HG03439 (cell line): Measurements from ENCODE around the gene ERAP2.

Experiments used
- ATAC-seq: cut with Tn5 transposase; IDR thresholded peaks from one replicate; pipeline ENCODE4 v1.9.1; 2021; ENCODE audit warnings: mild to moderate bottlenecking, moderate library complexity; ENCODE audit not compliant: unreplicated experiment

The ERAP2 gene

DNA sequence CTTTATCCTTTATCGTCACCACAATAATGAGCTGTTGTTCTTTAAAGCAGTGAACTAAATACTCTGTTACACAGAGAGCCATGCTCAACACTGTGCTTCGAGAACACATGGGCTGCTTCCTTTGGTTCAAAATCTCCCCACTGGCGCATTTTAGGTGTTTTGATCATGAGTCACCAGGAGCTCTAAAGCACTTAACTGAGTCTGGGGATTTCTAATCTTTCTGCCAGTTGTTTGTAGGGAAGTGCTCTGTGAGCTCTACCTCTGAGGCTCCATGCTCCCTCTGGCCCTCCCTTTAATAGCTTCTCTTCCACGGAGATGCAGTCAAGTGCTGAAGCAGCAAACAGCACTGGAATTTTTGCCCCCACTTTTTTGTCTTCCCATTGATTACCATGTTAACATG lies 17.0 kb downstream of the ERAP2 start:
- no peak for ATAC-seq

DNA sequence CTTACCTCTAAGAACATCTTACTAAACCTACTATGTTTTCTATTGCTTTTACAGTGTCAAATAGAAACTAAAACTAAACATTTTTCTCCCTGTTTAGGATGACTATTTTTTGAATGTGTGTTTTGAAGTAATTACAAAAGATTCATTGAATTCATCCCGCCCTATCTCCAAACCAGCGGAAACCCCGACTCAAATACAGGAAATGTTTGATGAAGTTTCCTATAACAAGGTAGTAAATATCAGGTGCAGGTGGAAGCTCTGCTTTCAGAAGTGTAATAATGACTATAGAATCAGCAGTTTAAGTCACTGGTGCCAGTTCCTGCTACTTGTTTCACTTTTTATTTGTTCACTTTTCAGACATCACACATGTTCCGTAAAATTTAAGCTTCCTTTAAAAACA lies 20.0 kb downstream of the ERAP2 start:
- ATAC-seq = peak; percentile 57

DNA sequence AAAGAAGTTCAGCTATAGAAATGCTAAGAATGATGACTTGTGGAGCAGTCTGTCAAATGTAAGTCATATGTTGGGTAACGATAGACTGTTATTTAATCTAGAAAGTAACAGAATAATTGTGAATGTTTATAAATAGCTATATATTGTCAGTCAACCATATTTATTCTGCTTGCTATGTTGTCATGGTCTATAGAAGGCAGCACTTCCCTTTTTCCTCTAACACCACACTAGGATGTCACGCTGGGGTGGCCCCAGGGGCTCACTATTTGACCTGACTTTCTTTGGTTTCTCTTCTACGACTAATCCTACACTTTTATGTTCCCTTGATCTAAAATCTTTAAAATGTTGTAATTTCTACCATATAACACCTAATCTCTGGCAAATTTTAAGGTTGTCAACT lies 20.5 kb downstream of the ERAP2 start:
- peak; percentile 81 for ATAC-seq

DNA sequence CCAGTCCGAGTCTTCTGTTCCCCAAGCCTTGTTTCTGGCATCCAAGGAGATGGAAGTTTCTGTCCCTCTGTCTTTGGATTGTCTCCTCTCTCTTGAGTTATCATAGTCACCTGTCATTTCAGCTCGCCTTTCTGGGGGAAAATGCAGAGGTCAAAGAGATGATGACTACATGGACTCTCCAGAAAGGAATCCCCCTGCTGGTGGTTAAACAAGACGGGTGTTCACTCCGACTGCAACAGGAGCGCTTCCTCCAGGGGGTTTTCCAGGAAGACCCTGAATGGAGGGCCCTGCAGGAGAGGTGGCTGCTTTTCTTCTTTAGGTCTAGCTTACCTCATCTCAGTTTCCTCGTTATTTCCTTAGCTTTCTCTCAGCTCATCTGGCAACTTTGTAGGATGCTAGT lies 25.1 kb downstream of the ERAP2 start:
- no peak for ATAC-seq

DNA sequence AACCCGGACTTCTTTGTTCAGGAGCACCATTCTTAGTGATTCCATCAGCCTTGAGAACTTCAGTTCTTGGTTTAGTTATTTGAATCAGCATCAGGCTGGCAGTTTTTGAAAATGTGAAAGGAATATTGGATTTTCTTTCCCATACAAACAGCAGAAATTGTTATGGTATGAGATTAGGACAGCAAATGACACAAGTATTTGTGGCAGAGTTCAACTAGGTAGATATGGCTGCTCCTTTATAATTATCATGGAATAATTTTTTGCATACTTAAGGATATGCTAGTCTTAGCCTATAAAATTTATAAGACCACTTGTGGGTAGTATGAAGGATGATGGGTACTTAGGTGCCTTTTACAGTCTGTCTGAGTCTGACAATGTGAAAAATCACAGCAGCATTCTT lies 25.5 kb downstream of the ERAP2 start:
- ATAC-seq = no peak

DNA sequence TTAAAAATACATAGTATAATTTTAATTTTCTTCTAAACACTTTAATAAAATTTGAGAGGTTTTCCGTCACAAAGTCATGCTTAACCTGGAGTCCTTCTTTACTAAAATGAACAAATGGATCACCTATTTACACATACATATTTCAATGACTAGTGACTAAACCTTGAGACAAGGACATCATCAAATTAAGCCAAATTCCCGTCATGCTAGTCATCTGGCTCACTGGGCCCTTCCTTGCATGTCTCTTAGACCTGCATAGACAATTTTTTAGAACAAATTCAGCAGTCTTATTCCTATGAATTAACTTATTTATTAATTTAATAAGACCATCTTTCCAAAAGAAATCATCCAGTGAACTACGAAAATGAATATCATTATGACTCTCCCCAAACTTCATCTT lies 26.6 kb downstream of the ERAP2 start:
- ATAC-seq = no peak

DNA sequence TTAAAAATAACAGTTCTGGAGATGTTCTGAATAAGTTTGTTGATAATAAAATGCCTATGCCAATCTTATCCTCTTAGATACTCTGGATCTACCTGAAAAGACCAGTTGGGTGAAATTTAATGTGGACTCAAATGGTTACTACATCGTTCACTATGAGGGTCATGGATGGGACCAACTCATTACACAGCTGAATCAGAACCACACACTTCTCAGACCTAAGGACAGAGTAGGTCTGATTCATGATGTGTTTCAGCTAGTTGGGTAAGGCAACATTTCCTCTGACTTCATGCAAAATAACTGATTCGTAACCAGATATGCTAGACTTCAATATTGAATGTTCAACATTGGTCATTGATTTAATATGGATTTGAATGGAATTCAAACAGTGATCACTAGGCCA lies 27.0 kb downstream of the ERAP2 start:
- no peak for ATAC-seq

DNA sequence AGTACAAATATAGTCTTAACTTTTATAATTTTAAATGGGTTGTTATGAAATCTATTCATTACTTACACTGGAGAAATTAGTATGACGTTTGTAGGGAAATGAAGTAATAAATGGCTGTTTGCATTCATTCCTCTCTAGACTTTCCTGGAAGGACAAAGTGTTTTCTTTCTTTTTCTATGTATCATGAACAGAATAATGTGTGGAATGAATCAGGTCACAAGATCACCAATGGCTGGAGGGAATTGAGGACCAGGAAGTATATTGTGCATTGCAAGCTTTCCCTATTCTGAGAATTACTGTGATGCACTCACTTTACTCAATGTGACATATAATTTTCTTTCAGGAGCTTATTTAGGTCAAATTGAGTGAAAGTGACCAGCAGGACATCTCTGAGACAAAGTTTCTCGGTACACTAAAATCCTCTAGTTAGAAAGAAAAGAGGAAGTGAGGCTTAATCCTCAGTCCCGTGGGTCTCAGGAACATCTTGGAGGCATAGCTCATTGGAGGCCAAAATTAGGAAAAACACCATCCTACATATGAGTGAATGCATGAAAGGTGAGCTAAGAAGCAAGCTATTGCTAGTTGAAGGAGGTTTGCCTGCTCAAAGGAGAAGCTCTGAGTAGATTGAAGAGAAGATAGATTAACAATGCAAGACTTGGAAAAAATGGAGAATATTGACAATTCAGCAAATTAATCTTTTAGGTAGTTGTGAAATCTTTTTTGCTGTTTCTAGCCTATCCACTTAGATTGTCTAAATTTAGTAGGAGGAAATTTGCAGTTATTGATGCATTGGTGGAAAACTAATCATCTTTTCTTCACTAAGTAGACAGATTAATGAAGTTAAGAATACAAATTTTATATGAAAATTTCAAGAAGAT lies 28.0 kb downstream of the ERAP2 start:
- no peak for ATAC-seq

DNA sequence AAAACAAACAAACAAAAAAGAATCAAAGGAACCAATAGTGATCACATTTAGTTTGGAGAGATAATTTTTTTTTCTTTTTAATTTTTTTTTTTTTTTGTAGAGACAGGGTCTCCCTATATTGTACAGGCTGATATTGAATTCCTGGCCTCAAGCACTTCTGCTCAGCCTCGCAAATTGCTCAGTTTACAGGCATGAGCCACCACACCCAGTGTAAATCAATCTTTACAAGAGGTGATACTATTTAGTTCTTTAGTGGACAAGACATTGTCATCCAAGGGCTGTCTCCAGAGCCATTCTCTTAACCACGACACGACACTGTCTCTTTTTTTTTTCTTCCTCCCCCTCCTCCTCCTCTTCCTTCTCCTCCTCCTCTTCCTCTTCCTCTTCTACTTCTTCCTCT lies 29.6 kb downstream of the ERAP2 start:
- no peak for ATAC-seq

DNA sequence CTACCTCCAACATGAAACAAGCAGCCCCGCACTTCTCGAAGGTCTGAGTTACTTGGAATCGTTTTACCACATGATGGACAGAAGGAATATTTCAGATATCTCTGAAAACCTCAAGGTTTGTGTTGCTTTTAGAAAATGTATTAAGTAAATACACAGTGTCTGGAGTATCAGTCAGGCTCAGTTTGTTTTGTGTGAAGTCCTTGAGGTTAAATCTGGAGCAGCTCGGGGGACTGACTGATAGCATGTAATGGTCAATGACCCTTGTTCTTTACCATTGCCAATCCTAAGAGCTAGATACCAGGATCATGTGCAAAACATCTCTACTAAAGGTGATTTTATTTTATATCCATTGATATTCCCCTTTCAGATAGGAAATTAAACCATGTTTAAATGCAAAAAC lies 32.7 kb downstream of the ERAP2 start:
- no peak for ATAC-seq

DNA sequence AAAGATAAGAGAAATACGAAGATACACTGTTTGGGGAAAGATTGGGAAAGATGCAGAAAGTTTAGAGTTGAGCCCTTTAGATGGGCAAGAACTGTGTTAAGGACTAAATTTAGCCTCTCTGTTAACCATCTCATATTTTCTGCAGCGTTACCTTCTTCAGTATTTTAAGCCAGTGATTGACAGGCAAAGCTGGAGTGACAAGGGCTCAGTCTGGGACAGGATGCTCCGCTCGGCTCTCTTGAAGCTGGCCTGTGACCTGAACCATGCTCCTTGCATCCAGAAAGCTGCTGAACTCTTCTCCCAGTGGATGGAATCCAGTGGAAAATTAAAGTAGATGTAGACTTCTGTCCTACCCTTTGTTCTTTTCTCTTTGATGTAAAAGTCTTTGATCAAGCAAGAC lies 33.1 kb downstream of the ERAP2 start:
- ATAC-seq = no peak

DNA sequence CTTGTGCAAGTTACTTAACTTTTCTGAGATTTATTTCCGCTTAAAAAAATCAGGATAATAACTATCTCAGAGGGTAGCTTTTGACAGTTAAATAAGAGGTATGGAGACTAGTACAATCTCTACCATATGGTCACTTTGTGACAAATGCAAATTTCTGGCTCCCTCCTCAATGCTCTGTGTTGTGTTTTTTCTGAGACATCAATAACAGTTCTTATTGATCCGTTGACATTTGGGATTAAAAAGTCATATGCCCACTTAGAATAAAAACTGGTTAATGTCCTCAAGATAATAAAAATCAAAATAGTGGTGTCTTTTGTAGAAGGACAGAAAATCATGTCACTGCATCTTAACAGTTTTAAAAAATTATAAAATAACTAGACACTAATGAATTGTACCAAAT lies 34.8 kb downstream of the ERAP2 start:
- no peak for ATAC-seq

DNA sequence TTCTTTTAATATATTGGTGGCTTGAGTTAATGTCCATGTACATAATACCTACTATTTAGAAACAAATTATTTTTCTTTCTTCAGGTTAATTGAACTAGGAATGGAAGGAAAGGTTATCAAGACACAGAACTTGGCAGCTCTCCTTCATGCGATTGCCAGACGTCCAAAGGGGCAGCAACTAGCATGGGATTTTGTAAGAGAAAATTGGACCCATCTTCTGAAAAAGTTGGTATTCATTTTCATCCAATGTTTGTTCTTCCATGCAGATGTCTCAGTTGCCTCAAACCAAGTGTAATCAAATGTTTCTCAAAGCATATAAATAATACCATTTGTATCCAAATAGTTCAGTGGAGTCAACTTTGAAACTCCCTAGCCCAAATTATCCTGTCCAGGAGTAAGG lies 36.9 kb downstream of the ERAP2 start:
- no peak for ATAC-seq

DNA sequence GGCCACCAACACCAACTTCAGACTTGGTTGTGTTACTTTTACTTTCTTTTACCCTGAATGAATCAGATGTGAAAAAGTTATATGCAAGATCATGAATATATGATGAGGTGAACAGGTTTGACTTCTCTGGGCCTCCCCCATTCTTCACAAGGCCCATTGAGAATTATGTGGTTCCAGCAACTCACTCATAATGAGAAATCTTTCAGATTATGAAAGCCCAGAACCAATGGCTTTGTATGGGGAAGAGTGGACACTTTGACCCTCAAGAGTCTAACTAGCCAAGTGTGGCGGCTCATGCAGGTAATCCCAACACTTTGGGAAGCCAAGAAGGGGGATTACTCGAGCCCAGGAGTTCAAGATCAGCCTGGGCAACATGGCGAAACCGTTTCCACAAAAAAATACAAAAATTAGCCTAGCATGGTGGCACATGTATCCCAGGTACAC lies 43.5 kb downstream of the ERAP2 start:
- peak; percentile 71 for ATAC-seq

DNA sequence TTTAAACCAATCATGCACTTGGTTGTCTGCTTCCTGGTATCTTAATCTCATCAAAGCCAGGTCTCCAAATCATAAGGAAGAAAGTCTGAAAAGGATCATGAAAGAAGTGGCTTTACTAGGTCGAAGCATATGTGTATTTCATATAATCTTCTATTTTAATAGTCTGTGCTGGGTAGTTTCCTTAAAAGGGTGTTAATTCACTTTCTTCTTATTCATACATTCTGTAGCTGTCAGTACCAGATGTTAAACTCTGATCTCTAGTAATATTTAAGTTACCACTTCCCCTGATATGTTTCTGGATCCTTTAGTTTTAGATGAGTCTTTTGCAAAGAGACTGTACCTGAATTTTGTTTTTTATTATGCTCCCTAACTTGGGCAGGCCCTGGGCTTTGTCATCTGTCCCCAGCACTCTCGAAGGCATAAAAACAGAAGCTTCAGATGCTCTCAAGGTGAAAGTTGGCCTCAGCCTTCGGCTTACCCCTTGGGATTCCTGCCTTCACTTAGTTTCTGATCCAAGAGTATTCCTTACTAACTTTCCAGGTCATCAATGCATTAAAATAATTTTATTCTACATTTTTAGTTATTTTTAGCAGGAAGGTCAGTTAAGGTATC lies 44.5 kb downstream of the ERAP2 start:
- ATAC-seq = no peak

DNA sequence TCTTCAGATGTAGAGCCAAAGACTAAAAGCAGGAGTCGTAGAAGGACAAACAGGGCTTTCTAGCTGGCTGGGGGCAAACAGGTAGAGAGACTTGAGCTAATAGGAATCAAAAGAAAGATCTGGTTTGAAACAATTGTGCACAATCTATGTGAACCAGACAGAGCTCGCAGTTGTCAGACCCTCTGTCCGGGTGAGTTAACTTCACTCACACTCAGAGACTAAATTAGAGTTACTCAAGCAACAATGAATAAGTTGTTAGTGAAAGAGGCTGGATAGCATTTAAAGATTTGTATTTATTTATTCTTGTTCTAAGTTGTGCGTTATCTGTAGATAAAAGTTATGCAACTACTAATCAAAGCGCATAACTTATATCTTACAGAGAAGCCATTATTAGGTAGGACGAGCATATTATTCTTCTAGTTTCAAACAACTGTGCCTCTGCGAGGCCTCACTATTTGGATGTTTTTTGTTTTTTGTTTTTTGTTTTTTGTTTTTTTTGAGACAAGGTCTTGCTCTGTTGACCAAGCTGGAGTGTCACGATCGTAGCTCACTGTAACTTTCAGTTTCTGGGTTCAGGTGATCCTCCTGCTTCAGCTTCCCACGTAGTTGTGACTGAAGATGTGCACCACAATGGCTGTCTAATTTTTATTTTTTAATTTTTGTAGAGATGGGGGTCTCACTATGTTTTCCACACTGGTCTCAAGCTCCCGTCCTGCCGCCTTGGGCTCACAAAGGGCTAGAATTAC lies 46.4 kb downstream of the ERAP2 start:
- no peak for ATAC-seq

DNA sequence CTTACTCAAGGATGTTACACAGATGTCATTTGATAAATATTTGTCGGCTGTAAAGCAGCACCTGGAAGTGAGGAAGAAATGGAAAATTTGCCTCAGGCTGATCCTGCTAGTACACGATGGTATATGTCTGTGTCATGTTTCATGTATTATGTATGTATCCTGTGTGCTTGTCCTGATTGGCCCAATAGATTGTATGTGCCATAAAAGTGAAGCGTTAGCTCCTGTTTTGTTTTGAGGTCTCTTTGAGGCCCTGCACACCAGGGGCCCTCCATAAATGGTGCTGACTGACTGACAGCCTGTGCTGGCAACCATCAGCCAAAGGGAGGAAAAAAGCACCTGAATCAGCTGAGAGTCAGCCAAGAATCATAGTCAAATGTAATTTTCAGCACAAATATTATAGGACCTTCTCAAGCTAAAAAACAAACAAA lies 47.7 kb downstream of the ERAP2 start:
- no peak for ATAC-seq

DNA sequence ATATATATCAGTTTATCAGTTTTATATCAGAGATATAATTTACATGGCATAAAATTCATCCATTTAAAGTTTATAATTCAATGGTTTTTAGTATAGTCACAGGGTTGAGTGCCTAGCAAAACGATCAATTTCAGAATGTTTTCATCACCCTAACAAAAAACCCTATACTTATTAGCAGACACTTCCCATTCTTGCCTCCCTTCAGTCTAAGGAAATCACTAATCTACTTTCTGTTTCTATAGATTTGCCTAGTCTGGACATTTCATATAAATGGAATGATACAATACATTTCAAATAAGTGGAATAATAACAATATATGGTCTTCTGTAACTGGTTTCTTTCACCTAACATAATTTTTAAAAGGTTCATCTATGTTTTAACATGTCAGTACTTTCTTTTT lies 50.0 kb downstream of the ERAP2 start:
- no peak for ATAC-seq

DNA sequence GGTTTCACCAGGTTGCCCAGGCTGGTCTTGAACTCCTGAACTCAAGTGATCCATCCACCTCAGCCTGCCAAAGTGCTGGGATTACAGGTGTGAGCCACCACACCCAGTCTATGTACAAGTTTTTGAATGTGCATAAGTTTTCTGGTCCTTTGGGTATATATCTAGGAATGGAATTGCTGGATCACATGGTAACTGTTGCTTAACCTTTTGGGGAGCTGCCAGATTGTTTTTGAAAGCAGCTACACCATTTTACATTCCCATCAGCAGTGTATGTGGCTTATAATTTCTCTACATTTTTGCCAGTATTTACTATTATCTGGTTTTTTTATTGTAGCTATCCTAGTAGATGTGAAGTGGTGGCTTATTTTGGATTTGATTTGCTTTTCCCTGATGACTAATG lies 50.7 kb downstream of the ERAP2 start:
- ATAC-seq = no peak

DNA sequence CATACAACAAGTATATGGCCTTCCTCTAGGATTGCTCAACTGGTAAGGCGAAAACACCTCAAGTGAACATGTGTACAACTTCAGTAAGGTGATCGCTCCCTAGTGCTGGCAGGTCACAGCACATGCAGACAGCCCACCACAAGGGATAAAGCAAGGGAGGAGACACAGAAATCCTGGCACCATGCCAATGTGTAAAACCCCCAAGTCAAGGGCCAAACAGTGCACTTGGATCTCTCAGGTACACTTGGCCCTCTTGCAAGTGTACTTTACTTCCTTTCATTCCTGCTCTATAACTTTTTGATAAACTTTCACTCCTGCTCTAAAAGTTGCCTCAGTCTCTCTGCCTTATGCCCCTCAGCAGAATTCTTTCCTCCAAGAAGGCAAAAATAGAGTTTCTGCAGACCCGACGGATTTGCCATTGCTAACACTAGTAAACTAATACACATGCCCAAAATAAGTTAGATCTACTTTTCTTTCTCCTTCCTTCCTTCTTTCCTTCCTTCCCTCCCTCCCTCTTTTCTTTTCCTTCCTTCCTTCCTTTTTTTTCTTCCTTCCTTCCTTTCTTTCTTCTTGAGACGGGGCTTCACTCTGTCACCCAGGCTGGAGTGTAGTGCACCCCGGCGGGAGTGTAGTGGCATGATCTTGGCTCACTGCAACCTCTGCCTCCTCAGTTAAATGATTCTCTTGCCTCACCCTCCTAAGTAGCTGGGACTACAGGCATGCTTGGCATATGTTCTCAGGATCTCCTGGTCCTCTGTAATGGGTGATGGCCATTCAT lies 52.8 kb downstream of the ERAP2 start:
- no peak for ATAC-seq

DNA sequence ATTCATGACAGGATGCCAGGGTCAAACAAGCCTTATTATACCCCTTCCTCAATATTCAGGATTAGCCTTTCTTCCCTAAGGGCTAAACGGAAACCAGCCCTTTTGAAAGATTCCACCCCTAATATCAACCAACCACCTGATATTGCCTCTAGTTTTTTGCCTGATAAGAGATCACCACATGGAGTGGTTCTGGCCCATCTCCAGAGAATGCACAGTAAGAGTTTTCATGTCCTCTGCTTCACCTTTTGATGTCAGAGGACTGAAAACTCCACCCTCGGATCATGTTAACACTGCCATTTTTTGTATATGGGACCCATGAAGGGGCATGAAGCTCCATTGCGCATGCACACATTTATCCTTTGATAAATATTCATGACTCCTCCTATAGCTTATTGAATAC lies 53.8 kb downstream of the ERAP2 start:
- no peak for ATAC-seq
